Amygdala (tissue), 56 donors: ENCODE results near the gene P4HTM.
A peak's percentile ranks its signal among the peaks of the same experiment; 100 is the strongest.
"Not testable (repeated sequence)": the region's sequence is repeated elsewhere in the genome, so short reads cannot be mapped to it uniquely, and the experiment has no call there.

Source experiments
- DNase-seq, 56 donors: peaks; one replicate each; lab custom pipeline; 2025; lab: John Stamatoyannopoulos, UW

P4HTM gene

DNA sequence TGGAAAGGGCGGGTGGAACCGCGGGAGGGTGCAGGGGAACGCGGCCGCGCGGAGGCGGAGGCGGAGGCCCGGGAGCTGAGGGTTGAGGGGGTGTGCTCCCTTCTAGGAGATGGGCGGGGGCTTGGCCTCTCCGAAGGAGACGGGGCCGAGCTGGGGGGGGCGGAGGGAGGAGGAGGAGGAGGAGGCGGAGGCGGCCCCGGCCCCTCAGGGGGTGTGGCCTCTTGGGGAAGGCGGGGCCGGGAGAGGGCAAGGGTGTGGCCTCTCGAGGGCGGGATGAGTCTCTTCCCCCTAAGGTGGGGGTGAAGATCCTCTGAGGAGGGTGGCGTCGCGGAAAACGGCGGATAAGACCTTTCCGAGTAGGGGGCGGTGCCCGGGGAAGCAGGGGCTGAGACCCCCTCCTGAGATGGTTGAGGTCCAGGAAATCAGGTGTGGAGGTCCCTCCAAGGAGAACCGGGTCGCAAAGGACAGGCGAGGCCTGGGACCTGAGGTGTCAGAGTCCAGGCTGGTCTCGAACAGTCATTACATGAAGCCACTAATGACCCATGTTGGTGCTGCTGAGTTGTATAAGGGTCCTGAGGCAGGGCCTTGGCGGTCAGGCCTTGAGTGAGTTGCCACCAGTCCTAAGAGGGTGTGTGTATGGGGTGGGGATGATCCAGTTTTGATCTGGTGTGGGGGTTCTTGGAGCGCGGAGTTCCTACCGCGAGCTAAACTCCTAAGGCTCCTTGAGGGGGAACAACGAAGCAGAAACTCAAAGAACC is 17.9 kb downstream of the P4HTM start:
- peak in 50 of 56 donors; percentile 15 to 96 (median 70) for DNase-seq

- not testable (repeated sequence) for DNase-seq
These were observed 18.6 kb downstream of the P4HTM start for GRCh38 chr3:49008627-49009026.

DNA sequence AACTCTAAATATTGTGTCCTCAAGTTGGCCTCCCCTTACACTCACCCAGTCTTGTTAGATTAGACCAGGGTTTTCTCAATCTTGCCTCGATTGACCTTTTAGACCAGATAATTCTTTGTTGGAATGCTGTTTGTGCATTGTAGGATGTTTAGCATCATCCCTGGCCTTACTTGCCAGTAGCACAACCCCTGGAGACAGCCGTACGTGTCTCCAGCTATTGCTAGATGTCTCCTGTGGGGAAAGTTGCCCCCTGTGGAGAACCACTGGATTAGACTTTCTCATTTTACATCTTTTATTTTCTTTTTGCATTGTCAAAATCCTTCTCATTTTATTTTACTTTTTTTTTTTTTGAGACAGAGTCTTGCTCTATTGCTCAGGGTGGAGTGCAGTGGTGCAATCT is 19.4 kb downstream of the P4HTM start:
- no peak for DNase-seq

DNA sequence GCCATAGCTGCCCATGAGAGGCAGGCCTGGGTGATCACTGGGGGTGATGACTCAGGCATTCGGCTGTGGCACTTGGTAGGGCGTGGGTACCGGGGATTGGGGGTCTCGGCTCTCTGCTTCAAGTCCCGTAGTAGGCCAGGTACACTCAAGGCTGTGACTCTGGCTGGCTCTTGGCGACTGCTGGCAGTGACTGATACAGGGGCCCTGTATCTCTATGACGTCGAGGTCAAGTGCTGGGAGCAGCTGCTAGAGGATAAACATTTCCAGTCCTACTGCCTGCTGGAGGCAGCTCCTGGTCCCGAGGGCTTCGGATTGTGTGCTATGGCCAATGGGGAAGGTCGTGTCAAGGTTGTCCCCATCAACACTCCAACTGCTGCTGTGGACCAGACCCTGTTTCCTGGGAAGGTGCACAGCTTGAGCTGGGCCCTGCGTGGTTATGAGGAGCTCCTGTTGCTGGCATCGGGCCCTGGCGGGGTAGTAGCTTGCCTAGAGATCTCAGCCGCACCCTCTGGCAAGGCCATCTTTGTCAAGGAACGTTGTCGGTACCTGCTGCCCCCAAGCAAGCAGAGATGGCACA is 22.5 kb downstream of the P4HTM start:
- DNase-seq: no peak

DNA sequence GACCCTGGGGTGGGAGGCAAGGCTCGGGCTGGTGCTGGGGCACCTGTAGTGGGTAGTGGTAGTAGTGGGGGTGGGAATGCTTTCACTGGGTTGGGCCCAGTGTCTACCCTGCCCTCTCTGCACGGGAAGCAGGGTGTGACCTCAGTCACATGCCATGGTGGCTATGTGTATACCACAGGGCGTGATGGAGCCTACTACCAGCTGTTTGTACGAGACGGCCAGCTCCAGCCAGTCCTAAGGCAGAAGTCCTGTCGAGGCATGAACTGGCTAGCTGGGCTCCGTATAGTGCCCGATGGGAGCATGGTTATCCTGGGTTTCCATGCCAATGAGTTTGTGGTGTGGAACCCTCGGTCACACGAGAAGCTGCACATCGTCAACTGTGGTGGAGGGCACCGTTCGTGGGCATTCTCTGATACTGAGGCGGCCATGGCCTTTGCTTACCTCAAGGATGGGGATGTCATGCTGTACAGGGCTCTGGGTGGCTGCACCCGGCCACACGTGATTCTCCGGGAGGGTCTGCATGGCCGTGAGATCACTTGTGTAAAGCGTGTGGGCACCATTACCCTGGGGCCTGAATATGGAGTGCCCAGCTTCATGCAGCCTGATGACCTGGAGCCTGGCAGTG is 23.2 kb downstream of the P4HTM start:
- DNase-seq: no peak

DNA sequence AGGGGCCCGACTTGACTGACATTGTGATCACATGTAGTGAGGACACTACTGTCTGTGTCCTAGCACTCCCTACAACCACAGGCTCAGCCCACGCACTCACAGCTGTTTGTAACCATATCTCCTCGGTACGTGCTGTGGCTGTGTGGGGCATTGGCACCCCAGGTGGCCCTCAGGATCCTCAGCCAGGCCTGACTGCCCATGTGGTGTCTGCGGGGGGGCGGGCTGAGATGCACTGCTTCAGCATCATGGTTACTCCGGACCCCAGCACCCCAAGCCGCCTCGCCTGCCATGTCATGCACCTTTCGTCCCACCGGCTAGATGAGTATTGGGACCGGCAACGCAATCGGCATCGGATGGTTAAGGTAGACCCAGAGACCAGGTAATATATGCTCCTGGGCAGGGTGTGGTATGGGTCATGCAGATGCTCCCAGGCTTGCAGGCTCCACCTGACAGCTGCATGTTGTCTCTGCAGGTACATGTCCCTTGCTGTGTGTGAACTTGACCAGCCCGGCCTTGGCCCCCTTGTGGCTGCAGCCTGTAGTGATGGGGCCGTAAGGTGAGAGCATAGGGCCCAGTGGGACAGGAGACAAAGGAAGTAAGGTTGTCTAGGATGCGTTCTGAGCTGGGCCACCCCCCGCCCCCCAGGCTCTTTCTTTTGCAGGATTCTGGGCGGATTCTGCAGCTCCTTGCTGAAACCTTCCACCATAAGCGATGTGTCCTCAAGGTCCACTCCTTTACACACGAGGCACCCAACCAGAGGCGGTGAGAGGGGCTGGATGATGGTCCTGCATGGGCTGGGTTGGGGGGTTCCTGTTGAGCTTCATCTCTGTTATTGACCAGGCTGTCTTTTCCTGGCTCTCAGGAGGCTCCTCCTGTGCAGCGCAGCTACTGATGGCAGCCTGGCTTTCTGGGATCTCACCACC is 24.0 kb downstream of the P4HTM start:
- DNase-seq: no peak

- DNase-seq: no peak
These were observed 25.0 kb downstream of the P4HTM start for GRCh38 chr3:49015072-49015471.

DNA sequence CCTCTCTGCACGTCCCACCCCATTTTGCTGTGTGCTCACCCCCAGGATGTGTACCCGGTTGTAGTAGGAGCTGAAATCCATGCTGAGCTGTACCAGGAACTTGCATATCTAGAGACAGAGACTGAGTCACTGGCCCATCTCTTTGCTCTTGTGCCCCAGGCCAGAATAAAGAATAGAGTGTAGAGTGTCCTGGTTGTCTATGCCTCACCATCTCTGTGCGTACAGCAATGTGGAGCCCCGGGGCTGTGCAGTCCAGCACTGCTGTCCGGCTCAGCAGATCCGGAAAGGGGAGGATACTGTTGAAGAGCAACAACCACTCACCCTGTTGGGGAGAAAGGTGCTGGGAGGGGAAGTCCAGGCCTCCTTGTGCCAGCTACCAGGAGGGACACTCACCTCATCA is 25.7 kb downstream of the P4HTM start:
- DNase-seq: no peak

- DNase-seq: no peak
These were observed 26.6 kb downstream of the P4HTM start for GRCh38 chr3:49016414-49017228.

GRCh38 chr3:49017229-49017970 is 27.4 kb downstream of the P4HTM start:
- no peak for DNase-seq

- peak in 47 of 56 donors; percentile 22 to 82 (median 53) for DNase-seq
These were observed 28.1 kb downstream of the P4HTM start, which contains the start of gene DALRD3 for GRCh38 chr3:49017971-49018706. Gene DALRD3, minus strand, starts transcription at chr3:49018580. Its CDS starts 16 bp downstream, at chr3:49018564.

DNA sequence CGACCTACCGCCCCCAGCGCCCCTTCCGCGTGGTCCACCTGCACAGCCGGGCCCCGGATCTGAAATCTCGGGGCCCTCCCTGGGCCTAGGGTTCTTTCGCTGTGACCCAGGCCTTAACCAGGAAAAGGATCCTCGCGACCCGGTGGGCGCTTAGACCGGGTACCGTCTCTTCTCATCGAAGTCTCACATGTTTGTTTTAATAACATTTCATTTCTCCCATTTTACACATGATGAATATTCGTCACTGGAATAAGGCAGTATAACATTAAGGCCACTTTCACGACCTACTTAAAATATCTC is 28.6 kb downstream of the P4HTM start:
- DNase-seq: no peak

GRCh38 chr3:49019941-49020329 is 29.9 kb downstream of the P4HTM start:
- no peak for DNase-seq

DNA sequence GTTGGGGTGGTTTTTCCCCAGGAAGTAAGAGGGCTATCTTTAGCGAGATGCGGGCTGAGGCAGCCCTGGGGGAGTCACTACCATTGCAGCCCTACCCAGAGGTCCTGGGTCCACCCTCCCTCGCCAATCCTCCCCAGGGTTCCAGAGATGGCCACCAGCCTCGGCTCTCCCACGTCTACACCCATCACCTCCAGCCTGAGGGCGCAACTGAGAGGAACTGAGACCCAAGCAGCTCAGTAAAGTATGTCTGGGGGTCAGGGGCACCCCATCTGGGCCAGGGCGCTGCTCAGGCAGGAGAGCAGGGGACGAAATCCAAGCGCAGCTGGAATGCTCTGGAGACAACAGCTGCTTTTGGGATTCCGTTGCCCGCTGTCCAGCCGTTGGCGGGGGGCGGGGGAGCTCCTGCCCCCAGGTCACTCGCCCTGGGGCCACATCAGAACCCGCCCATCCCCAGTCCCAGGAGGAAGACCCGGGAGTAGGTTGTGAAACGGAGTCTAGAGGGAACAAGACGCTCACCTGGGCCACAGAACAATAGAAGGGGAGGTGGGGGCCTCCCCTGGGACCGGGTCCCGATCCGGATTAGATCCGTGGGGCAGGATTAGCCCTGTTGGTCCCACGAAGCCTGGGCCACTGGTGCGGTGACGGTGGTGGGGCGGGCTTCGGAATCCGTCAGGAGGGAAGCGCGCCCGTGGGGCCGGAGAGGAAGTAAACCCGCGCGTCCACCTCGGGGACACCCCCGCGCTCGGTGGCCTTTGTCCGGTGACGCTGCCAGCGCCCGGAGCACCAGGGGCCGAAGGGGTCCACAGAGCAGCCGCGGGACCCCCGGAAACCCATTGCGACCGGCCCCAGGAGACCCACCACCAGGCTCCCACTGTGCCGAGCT is 30.5 kb downstream of the P4HTM start:
- DNase-seq: peak in 3 of 56 donors; percentile 18 to 53 (median 21)

GRCh38 chr3:49021213-49021812 is 31.3 kb downstream of the P4HTM start:
- peak; percentile 77 to 99 (median 94) for DNase-seq

GRCh38 chr3:49021813-49022687 is 32.0 kb downstream of the P4HTM start, which contains the start of gene NDUFAF3:
Gene NDUFAF3, plus strand, starts transcription at chr3:49022121. Its CDS starts 24 bp downstream, at chr3:49022145.
- DNase-seq: peak in 55 of 56 donors; percentile 39 to 94 (median 83)
